OCI-LY7 (cell line): ENCODE measurements around the gene KHDRBS1.

Source experiments
- CTCF ChIP-seq: fragments of 200-600 bp; sonication (generic); conservative IDR thresholded peaks from 2 replicates; pipeline ENCODE4 v1.5.1; 2014; ENCODE audit warnings: mild to moderate bottlenecking, antibody characterized with exemption, low read length, moderate library complexity, mixed read lengths
- EZH2phosphoT487 ChIP-seq: fragments of 200-600 bp; sonication (generic); IDR thresholded peaks from 2 replicates; pipeline ENCODE4 v1.6.1; 2018; ENCODE audit warnings: low read depth, borderline replicate concordance, mild to moderate bottlenecking, mixed run types, antibody characterized with exemption, low read length, moderate library complexity, mixed read lengths

GRCh38 chr1:32040711-32041110 is 27.0 kb downstream of the KHDRBS1 start:
- no peak for TF ChIP-seq CTCF
- TF ChIP-seq EZH2phosphoT487, result no peak
